GM23338 (cell line): ENCODE measurements around the gene SFN. TPM values are rescaled to one million over a fixed set of nuclear protein-coding genes. Genes with fewer than 3 reads are reported as not detected.

Experiments
- ATAC-seq: fragments of 200-7000 bp; cut with Tn5 transposase; 3 replicates; pipeline ENCODE4 v1.9.1; 2020
- DNase-seq: peaks from one replicate; pipeline ENCODE4 v3.0.0-alpha.2; 2015; ENCODE audit warnings: low spot score
- H2AFZ ChIP-seq: fragments of 200-600 bp; sonication (generic); 2 replicates; pipeline ENCODE4 v1.8.0; 2016; ENCODE audit warnings: antibody characterized with exemption, mild to moderate bottlenecking, moderate library complexity
- H3F3A ChIP-seq: fragments of 200-600 bp; sonication (generic); replicated peaks from 2 replicates; pipeline ENCODE4 v1.8.0; 2017; ENCODE audit warnings: antibody characterized with exemption, mixed run types, low read depth
- H3K27ac ChIP-seq: fragments of 200-600 bp; sonication (generic); 2 replicates; pipeline ENCODE4 v1.6.1; 2016; ENCODE audit warnings: low read depth
- H3K27me3 ChIP-seq: fragments of 200-600 bp; sonication (generic); 2 replicates; pipeline ENCODE4 v1.8.0; 2016; ENCODE audit warnings: mild to moderate bottlenecking, mixed run types, moderate library complexity; ENCODE audit not compliant: insufficient read depth
- H3K36me3 ChIP-seq: fragments of 200-600 bp; sonication (generic); 2 replicates; pipeline ENCODE4 v1.8.0; 2016; ENCODE audit warnings: mild to moderate bottlenecking; ENCODE audit not compliant: insufficient read depth
- H3K4me1 ChIP-seq: fragments of 200-600 bp; sonication (generic); 2 replicates; pipeline ENCODE4 v1.8.0; 2016; ENCODE audit warnings: mild to moderate bottlenecking, moderate library complexity; ENCODE audit not compliant: insufficient read depth
- H3K4me2 ChIP-seq: fragments of 200-600 bp; sonication (generic); 2 replicates; pipeline ENCODE4 v1.7.1; 2017; ENCODE audit warnings: mixed run types
- H3K4me3 ChIP-seq: fragments of 200-600 bp; sonication (generic); 2 replicates; pipeline ENCODE4 v1.6.1; 2016; ENCODE audit warnings: mixed run types
- H3K79me2 ChIP-seq: fragments of 200-600 bp; sonication (generic); replicated peaks from 2 replicates; pipeline ENCODE4 v1.8.0; 2017; ENCODE audit warnings: mild to moderate bottlenecking; ENCODE audit not compliant: insufficient read depth
- H3K9me2 ChIP-seq: fragments of 200-600 bp; sonication (generic); 2 replicates; pipeline ENCODE4 v1.8.0; 2017; ENCODE audit not compliant: insufficient read depth
- H4K20me1 ChIP-seq: fragments of 200-600 bp; sonication (generic); replicated peaks from 2 replicates; pipeline ENCODE4 v1.8.0; 2017; ENCODE audit warnings: mild to moderate bottlenecking; ENCODE audit not compliant: insufficient read depth
- H3K27ac Mint-ChIP-seq: 2 replicates; pipeline ENCODE4 v1.8.0; 2020; ENCODE audit warnings: inconsistent platforms, mild to moderate bottlenecking, moderate library complexity, mixed read lengths
- H3K27me3 Mint-ChIP-seq: 3 replicates; pipeline ENCODE4 v1.8.0; 2022; ENCODE audit warnings: low read depth, mild to moderate bottlenecking, moderate library complexity, mixed read lengths, inconsistent platforms; ENCODE audit not compliant: insufficient read depth, poor library complexity
- H3K36me3 Mint-ChIP-seq: 3 replicates; pipeline ENCODE4 v1.8.0; 2021; ENCODE audit warnings: low read depth, mild to moderate bottlenecking, inconsistent platforms, moderate library complexity, mixed read lengths
- H3K4me1 Mint-ChIP-seq: 3 replicates; pipeline ENCODE4 v1.8.0; 2020; ENCODE audit warnings: mild to moderate bottlenecking, inconsistent platforms, mixed read lengths
- H3K4me3 Mint-ChIP-seq: 3 replicates; pipeline ENCODE4 v1.8.0; 2021; ENCODE audit warnings: moderate library complexity, mild to moderate bottlenecking, inconsistent platforms, mixed read lengths
- H3K9me3 Mint-ChIP-seq: 3 replicates; pipeline ENCODE4 v1.8.0; 2020; ENCODE audit warnings: moderate library complexity, mild to moderate bottlenecking, inconsistent platforms, mixed read lengths
- CREB1 ChIP-seq: fragments of 250-450 bp; sonication (Bioruptor Pico); IDR thresholded peaks from 2 replicates; pipeline ENCODE4 v1.5.0; 2020; ENCODE audit warnings: low read depth, mild to moderate bottlenecking, moderate library complexity
- CTCF ChIP-seq, 2 experiments: fragments of 200-600 bp in 1 of 2; sonication (generic) in 1 of 2; conservative IDR thresholded peaks; 2 replicates each; pipeline versions ENCODE4 v1.5.1 to v1.6.1; 2016 to 2017; ENCODE audit warnings: antibody characterized with exemption in 2 of 2, low read depth in 2 of 2, mild to moderate bottlenecking in 2 of 2, moderate library complexity in 1 of 2
- ETS1 ChIP-seq: IDR thresholded peaks from 2 replicates; pipeline ENCODE4 v1.6.1; 2016; ENCODE audit warnings: antibody characterized with exemption
- EZH2 ChIP-seq: fragments of 200-600 bp; sonication (generic); IDR thresholded peaks from one replicate; pipeline ENCODE4 v1.8.0; 2017; ENCODE audit warnings: antibody characterized with exemption, mild to moderate bottlenecking, low read depth; ENCODE audit not compliant: unreplicated experiment
- JUNB ChIP-seq: IDR thresholded peaks from one replicate; pipeline ENCODE4 v1.6.1; 2016; ENCODE audit warnings: antibody characterized with exemption; ENCODE audit not compliant: unreplicated experiment
- POLR2AphosphoS5 ChIP-seq: IDR thresholded peaks from 2 replicates; pipeline ENCODE4 v1.6.1; 2016; ENCODE audit warnings: antibody characterized with exemption, low read depth
- REST ChIP-seq: IDR thresholded peaks from one replicate; pipeline ENCODE4 v1.6.1; 2018; ENCODE audit warnings: antibody characterized with exemption; ENCODE audit not compliant: unreplicated experiment
- STAT1 ChIP-seq: IDR thresholded peaks from one replicate; pipeline ENCODE4 v1.6.1; 2016; ENCODE audit warnings: antibody characterized with exemption; ENCODE audit not compliant: unreplicated experiment
- ZNF114 ChIP-seq: fragments of 250-450 bp; sonication (Bioruptor Pico); IDR thresholded peaks from 2 replicates; pipeline ENCODE4 v1.5.0; 2020; ENCODE audit warnings: mild to moderate bottlenecking, moderate library complexity
- ZNF331 ChIP-seq: fragments of 250-450 bp; sonication (Bioruptor Pico); IDR thresholded peaks from 2 replicates; pipeline ENCODE4 v1.5.0; 2020; ENCODE audit warnings: low read depth, mild to moderate bottlenecking, moderate library complexity
- ZNF462 ChIP-seq: fragments of 250-450 bp; sonication (Bioruptor Pico); IDR thresholded peaks from 2 replicates; pipeline ENCODE4 v1.5.0; 2020; ENCODE audit warnings: mild to moderate bottlenecking, moderate library complexity
- polyA plus RNA-seq: library from polyadenylated mRNA; unstranded; fragments of >200 nt; fragmentation: Nextera tagmentation; extraction: Ambion mirVana; gene quantifications from 2 replicates; pipeline ENCODE4 v1.2.1, GENCODE V29; 2016
- total RNA-seq: library from RNA; depleted of rRNA; stranded (reverse); fragments of >200 nt; shearing (Covaris generic); gene quantifications from 2 replicates; pipeline ENCODE4 v1.2.3, GENCODE V29; 2014

SFN gene
- total and polyA plus RNA-seq, 2 experiments from 2014 or later, result 1.8 to 2.6 TPM

- Mint-ChIP-seq H3K4me1 (peaks cover 8% of the 10 kb centered on the region; the same call in 2 of the 3 replicates), H3K9me3 (no peaks in the 10 kb centered on the region), H3K36me3 (peaks cover 51% of the 10 kb centered on the region), H3K27ac (no peak overlapping the region), H3K27me3 (peaks cover 2% of the 10 kb centered on the region), H3K4me3 (no peak overlapping the region)
- DNase-seq (no peak), ATAC-seq (no peak)
- Histone ChIP-seq H3K27ac (no peak overlapping the region), H3K36me3 (peaks cover 9% of the 10 kb centered on the region; the same call in 1 of the 2 replicates), H3K79me2 (no peaks in the 10 kb centered on the region), H4K20me1 (peaks cover 5% of the 10 kb centered on the region; the same call in 1 of the 2 replicates), H3K4me2 (no peak overlapping the region), H3K9me2 (no peaks in the 10 kb centered on the region), H3F3A (no peaks in the 10 kb centered on the region), H3K4me3 (no peak overlapping the region), H3K4me1 (peaks cover 2% of the 10 kb centered on the region; the same call in 1 of the 2 replicates), H2AFZ (no peak overlapping the region), H3K27me3 (no peaks in the 10 kb centered on the region)
- no peak for TF ChIP-seq ZNF331 (CRISPR knock-in tag)
- TF ChIP-seq STAT1, result no peak
- TF ChIP-seq EZH2, result no peak
- TF ChIP-seq ZNF114, result no peak
- no peak for TF ChIP-seq REST
- no peak for TF ChIP-seq POLR2AphosphoS5
- no peak for TF ChIP-seq JUNB
- TF ChIP-seq ETS1, result no peak
- TF ChIP-seq CTCF (conservative IDR thresholded peaks at IDR 0.05; ENCODE audit: low read depth in 2 of 2), result no peak
- TF ChIP-seq ZNF462 (CRISPR knock-in tag), result no peak
- no peak for TF ChIP-seq CREB1 (CRISPR knock-in tag)
Observed at GRCh38 chr1:26848499-26848898, 14.4 kb upstream of the SFN start.
